K562 (cell line): ENCODE data around the gene ASXL2. TPM values are rescaled to one million over a fixed set of nuclear protein-coding genes. Genes with fewer than 3 reads are reported as not detected.

Source experiments
- ATAC-seq: fragments of 200-7000 bp; cut with Tn5 transposase; 3 replicates; pipeline ENCODE4 v1.9.1; 2020; ENCODE audit warnings: moderate library complexity
- BruUV-seq: library from RNA; stranded (reverse); fragments of 400-500 nt; replicated peaks from 2 replicates; lab custom pipeline; 2021; lab: Mats Ljungman, UMichigan
- CTCF ChIA-PET: fragments of 300-600 bp; formaldehyde crosslinking; extraction: SDS; loops from one replicate; lab custom pipeline; 2021; ENCODE audit warnings: low intra/inter-chr PET ratio; lab: Yijun Ruan, JAX
- POLR2A ChIA-PET: fragments of 300-600, 350-650 bp; sonication (Branson Sonifier 250); formaldehyde crosslinking; extraction: SDS; loops from one replicate; lab custom pipeline; 2021; ENCODE audit warnings: antibody characterized with exemption, inconsistent platforms; lab: Yijun Ruan, JAX
- DNase-seq, 4 experiments: peaks; one replicate each; pipeline versions ENCODE4 v3.0.0 to v3.0.0-alpha.2; 2011 to 2018; ENCODE audit warnings: low spot score in 3 of 4, mixed read lengths in 3 of 4; ENCODE audit errors: extremely low read depth in 1 of 4
- FAIRE-seq: peaks from 2 replicates; lab custom pipeline; 2011; peaks lifted over from hg19 to GRCh38; lab: Jason Lieb, UNC
- H2AFZ ChIP-seq: 2 replicates; pipeline ENCODE4 v1.6.0; 2011; ENCODE audit warnings: low read depth, low read length, control low read depth, inconsistent platforms
- H3K27ac ChIP-seq: fragments of 200-600 bp; 3 replicates; pipeline ENCODE4 v1.8.0; 2011; ENCODE audit warnings: low read depth, mild to moderate bottlenecking, control low read depth, inconsistent platforms, low read length, moderate library complexity, mixed read lengths; ENCODE audit errors: extremely low read depth
- H3K27me3 ChIP-seq, 2 experiments: fragments of 300-600 bp in 1 of 2; 2 replicates in 1 of 2; 3 replicates in 1 of 2; pipeline versions ENCODE4 v1.6.0 to v1.8.0; 2011; ENCODE audit warnings: inconsistent platforms in 2 of 2, low read length in 2 of 2, mild to moderate bottlenecking in 1 of 2, mixed read lengths in 1 of 2, moderate library complexity in 1 of 2; ENCODE audit not compliant: control insufficient read depth in 2 of 2, insufficient read depth in 2 of 2
- H3K36me3 ChIP-seq: fragments of 300-600 bp; 3 replicates; pipeline ENCODE4 v1.8.0; 2011; ENCODE audit warnings: mild to moderate bottlenecking, low read length, inconsistent platforms; ENCODE audit not compliant: control insufficient read depth, insufficient read depth
- H3K4me1 ChIP-seq, 2 experiments: fragments of 200-600 bp in 1 of 2; replicated peaks in 1 of 2; 2 replicates in 1 of 2; 3 replicates in 1 of 2; pipeline versions ENCODE4 v1.5.1 to v1.8.0; 2011; ENCODE audit warnings: inconsistent platforms in 2 of 2, low read length in 2 of 2, mild to moderate bottlenecking in 1 of 2, mixed read lengths in 1 of 2, moderate library complexity in 1 of 2; ENCODE audit not compliant: control insufficient read depth in 2 of 2, insufficient read depth in 2 of 2
- H3K4me2 ChIP-seq: 2 replicates; pipeline ENCODE4 v1.6.1; 2011; ENCODE audit warnings: low read length, control low read depth, inconsistent platforms, mixed read lengths; ENCODE audit not compliant: insufficient read depth
- H3K4me3 ChIP-seq: fragments of 200-600 bp; sonication (generic), shearing (Covaris generic); 2 replicates; pipeline ENCODE4 v1.5.1; 2016; ENCODE audit warnings: control low read depth, inconsistent platforms
- H3K79me2 ChIP-seq: fragments of 200-600 bp; 3 replicates; pipeline ENCODE4 v1.8.0; 2011; ENCODE audit warnings: low read length, inconsistent platforms; ENCODE audit not compliant: control insufficient read depth, insufficient read depth
- H3K9ac ChIP-seq, 2 experiments: 2 replicates each; pipeline versions ENCODE4 v1.6.0 to v1.6.1; 2011; ENCODE audit warnings: low read depth in 2 of 2, low read length in 2 of 2, control low read depth in 1 of 2, inconsistent platforms in 1 of 2, mild to moderate bottlenecking in 1 of 2, mixed read lengths in 1 of 2; ENCODE audit not compliant: insufficient read depth in 1 of 2
- H3K9me1 ChIP-seq: one replicate; pipeline ENCODE4 v1.6.0; 2011; ENCODE audit warnings: inconsistent platforms, mild to moderate bottlenecking, low read length, moderate library complexity; ENCODE audit not compliant: control insufficient read depth, insufficient read depth
- H3K9me3 ChIP-seq: replicated peaks from 2 replicates; pipeline ENCODE4 v1.5.1; 2011; ENCODE audit warnings: low read depth, low read length, inconsistent platforms; ENCODE audit not compliant: control insufficient read depth, insufficient read depth
- H4K20me1 ChIP-seq: replicated peaks from 2 replicates; pipeline ENCODE4 v1.6.1; 2011; ENCODE audit warnings: low read length, inconsistent platforms, mixed read lengths; ENCODE audit not compliant: control insufficient read depth, insufficient read depth
- ATF7 ChIP-seq: fragments of 450-650 bp; IDR thresholded peaks from 2 replicates; pipeline ENCODE4 v1.7.1; 2014; ENCODE audit warnings: mild to moderate bottlenecking, moderate library complexity
- BRD4 ChIP-seq: fragments of 200-600 bp; sonication (generic); IDR thresholded peaks from 2 replicates; pipeline ENCODE4 v1.6.1; 2017; ENCODE audit warnings: inconsistent platforms
- RBM22 ChIP-seq: fragments of 200-400 bp; formaldehyde crosslinking; IDR thresholded peaks from 2 replicates; pipeline ENCODE4 v1.6.1; 2018; ENCODE audit warnings: low read length, low read depth; ENCODE audit not compliant: poor library complexity, severe bottlenecking
- SETDB1 ChIP-seq: IDR thresholded peaks from one replicate; pipeline ENCODE4 v1.6.1; 2012; ENCODE audit warnings: low read length, control low read depth, inconsistent platforms
- ZNF41 ChIP-seq: fragments of 250-450 bp; sonication (Bioruptor Pico); conservative IDR thresholded peaks from 2 replicates; pipeline ENCODE4 v1.4.0; 2020; ENCODE audit warnings: mild to moderate bottlenecking
- WGBS: fragments of 100-300 bp; shearing (Covaris generic); methylation state at CpG from one replicate; pipeline ENCODE4 v1.1.6; 2016; ENCODE audit warnings: low coverage, mixed read lengths; ENCODE audit not compliant: insufficient coverage; ENCODE audit errors: missing lambda C conversion rate; 5-methylcytosine and 5-hydroxymethylcytosine counted together
- in situ Hi-C: fragments of 300-500 bp; cut with MboI; formaldehyde crosslinking; loops from 4 replicates; pipeline ENCODE4 v1.15.0; 2018; ENCODE audit warnings: inconsistent platforms, mixed read lengths
- intact Hi-C: fragments of 100-400 bp; cut with micrococcal nuclease; formaldehyde crosslinking; loops from 2 replicates; pipeline ENCODE4 v1.14.2; 2022
- polyA plus RNA-seq, 8 experiments: library from polyadenylated mRNA; depleted of rRNA in 4 of 8; stranded (reverse) in 5 of 8; unstranded in 3 of 8; fragments of >200 nt; fragmentation: Nextera tagmentation in 2 of 8; fragmentation: Illumina TruSeq in 1 of 8; extraction: Ambion mirVana in 2 of 8; extraction: Trizol in 1 of 8; gene quantifications; 2 replicates each; pipeline versions ENCODE4 v1.2.1 to v1.2.3, GENCODE V29; 2011 to 2014; ENCODE audit warnings: inconsistent platforms in 1 of 8, missing spikeins in 1 of 8
- total RNA-seq, 7 experiments: library from RNA; depleted of rRNA in 6 of 7; stranded (reverse); fragments of >200 nt in 6 of 7; fragmentation: Illumina TruSeq in 2 of 7; extraction: Trizol in 2 of 7; gene quantifications; 2 replicates each; pipeline versions ENCODE4 v1.2.1 to v1.2.3, GENCODE V29; 2011 to 2021; ENCODE audit warnings: low replicate concordance in 1 of 7
- TF ChIP-seq, protein P1 (sequence below): sonication (generic); IDR thresholded peaks from 2 replicates; pipeline ENCODE4 v1.6.1; 2016
- TF ChIP-seq, protein P2 (sequence below), 2 experiments: fragments of 450-650 bp in 1 of 2; sonication (generic) in 1 of 2; formaldehyde crosslinking in 1 of 2; IDR thresholded peaks in 1 of 2; conservative IDR thresholded peaks in 1 of 2; 2 replicates each; pipeline versions ENCODE4 v1.6.1 to v1.8.1; 2016 to 2023; ENCODE audit warnings: mild to moderate bottlenecking in 2 of 2, moderate library complexity in 2 of 2, inconsistent platforms in 1 of 2, missing genetic modification reagents in 1 of 2
- TF ChIP-seq, protein P3 (sequence below): fragments of 250-450 bp; sonication (Bioruptor Pico); IDR thresholded peaks from 2 replicates; pipeline ENCODE4 v1.8.0; 2022; ENCODE audit warnings: moderate library complexity, mild to moderate bottlenecking, inconsistent platforms

Gene ASXL2
- total and polyA plus RNA-seq, 9 of the 15 experiments (the other 6 are each of a cell fraction or from before 2014, with no cell fraction given) = 2.2 to 25.9 (median 9.0) TPM

DNA sequence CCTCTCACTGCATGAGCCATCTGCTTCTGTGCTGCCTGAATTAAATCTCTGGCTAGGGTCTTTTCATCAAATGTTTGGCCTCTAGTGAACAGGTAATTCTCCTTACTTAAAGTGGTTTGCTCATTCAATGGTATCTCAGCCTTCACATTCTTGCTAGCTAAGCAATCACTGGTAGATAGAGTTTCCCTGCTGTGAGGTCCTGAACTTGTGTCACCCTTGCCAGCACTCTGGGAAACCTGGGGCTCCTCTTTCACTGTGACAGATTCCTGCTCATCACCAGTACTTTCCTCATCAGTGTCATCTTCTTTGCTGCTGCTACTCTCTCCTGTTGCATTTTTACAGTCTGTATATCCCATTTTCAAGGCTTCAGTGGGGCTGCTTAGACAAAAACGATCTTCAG is 135.8 kb downstream of the ASXL2 start:
- H3K36me3 ChIP-seq = peaks cover 42% of the 10 kb centered on the region
- H3K9me3 ChIP-seq = no peaks in the 10 kb centered on the region
- ATAC-seq = no peak
- H2AFZ ChIP-seq = no peak overlapping the region
- H3K4me3 ChIP-seq = no peak overlapping the region
- ChIA-PET CTCF (no interaction called here), POLR2A (no interaction called here)
- no peaks in the 10 kb centered on the region for H3K79me2 ChIP-seq
- no peak for FAIRE-seq
- H3K4me1 ChIP-seq = no peaks in the 10 kb centered on the region
- no peak overlapping the region for H3K4me2 ChIP-seq
- no peaks in the 10 kb centered on the region for H3K9me1 ChIP-seq
- H3K27ac ChIP-seq = no peak overlapping the region
- 27% methylated on average over 1 of the region's 1 CpG for WGBS
- intact Hi-C loops = no loop called here
- no TSS peak for BruUV-seq
- no peak overlapping the region for H3K9ac ChIP-seq
- in situ Hi-C loops = no loop called here
- DNase-seq = no peak
- no peaks in the 10 kb centered on the region for H3K27me3 ChIP-seq
- H4K20me1 ChIP-seq = peaks cover 2% of the 10 kb centered on the region; the same call in 1 of the 2 replicates
- TF ChIP-seq BRD4 (no peak), ZNF41 (CRISPR knock-in tag) (no peak)
- TF ChIP-seq, all 486 proteins: peak for 0

DNA sequence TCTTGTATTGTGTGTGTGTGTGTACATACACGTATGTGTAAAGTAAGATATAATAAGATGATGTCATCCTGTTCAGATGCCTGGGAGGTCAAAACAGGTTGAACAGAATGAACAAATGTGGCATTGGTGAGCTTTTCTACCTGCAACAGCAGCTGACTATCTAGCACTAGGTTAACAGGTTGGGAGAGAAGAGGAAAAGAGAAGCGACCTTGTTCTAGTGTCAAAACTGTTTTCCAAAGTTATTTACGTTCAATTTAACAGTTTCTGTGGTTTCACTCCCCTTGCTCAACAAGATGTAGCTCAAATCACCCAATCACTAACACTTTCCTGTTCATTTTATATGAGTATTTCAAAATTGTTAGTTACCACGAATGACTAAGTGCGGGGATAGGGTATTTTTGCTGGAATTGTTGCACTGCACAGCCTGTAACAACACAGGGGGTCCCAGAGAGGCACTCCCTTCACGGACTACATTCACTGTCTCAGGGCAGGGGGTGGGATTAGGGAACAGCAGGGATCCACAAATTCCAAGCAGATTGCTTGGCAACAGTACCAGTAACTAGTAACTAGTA is 137.4 kb downstream of the ASXL2 start:
- Histone ChIP-seq H3K9ac (no peak overlapping the region), H2AFZ (no peak overlapping the region), H3K79me2 (no peaks in the 10 kb centered on the region), H3K4me1 (no peaks in the 10 kb centered on the region), H3K9me1 (no peaks in the 10 kb centered on the region), H3K36me3 (peaks cover 36% of the 10 kb centered on the region), H3K4me3 (no peak overlapping the region), H3K9me3 (no peaks in the 10 kb centered on the region), H3K27me3 (no peaks in the 10 kb centered on the region), H4K20me1 (peaks cover 2% of the 10 kb centered on the region; the same call in 1 of the 2 replicates), H3K27ac (no peak overlapping the region), H3K4me2 (no peak overlapping the region)
- BruUV-seq = no TSS peak
- in situ Hi-C loops (no loop called here), intact Hi-C loops (no loop called here)
- DNase-seq (no peak), FAIRE-seq (no peak), ATAC-seq (no peak)
- WGBS = 69% methylated on average over 6 of the region's 6 CpGs
- ChIA-PET POLR2A (interaction anchor here (0.8 kb wide), 1 partner anchor 11 kb away, joined by 3 read pairs; no protein-coding TSS in a partner anchor), CTCF (no interaction called here)
- TF ChIP-seq ATF7 (peak; percentile 43; the same call in 1 of the 2 replicates), SETDB1 (no peak), RBM22 (peak; percentile 44)
- TF ChIP-seq, protein P1, sequence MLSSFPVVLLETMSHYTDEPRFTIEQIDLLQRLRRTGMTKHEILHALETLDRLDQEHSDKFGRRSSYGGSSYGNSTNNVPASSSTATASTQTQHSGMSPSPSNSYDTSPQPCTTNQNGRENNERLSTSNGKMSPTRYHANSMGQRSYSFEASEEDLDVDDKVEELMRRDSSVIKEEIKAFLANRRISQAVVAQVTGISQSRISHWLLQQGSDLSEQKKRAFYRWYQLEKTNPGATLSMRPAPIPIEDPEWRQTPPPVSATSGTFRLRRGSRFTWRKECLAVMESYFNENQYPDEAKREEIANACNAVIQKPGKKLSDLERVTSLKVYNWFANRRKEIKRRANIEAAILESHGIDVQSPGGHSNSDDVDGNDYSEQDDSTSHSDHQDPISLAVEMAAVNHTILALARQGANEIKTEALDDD = peak; percentile 68
- TF ChIP-seq, protein P2, sequence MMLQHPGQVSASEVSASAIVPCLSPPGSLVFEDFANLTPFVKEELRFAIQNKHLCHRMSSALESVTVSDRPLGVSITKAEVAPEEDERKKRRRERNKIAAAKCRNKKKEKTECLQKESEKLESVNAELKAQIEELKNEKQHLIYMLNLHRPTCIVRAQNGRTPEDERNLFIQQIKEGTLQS (IDR thresholded peaks at IDR 0.05) = peak; percentile 71
- TF ChIP-seq, protein P2 (CRISPR knock-in tag; conservative IDR thresholded peaks at IDR 0.05) = no peak
- TF ChIP-seq, protein P3, sequence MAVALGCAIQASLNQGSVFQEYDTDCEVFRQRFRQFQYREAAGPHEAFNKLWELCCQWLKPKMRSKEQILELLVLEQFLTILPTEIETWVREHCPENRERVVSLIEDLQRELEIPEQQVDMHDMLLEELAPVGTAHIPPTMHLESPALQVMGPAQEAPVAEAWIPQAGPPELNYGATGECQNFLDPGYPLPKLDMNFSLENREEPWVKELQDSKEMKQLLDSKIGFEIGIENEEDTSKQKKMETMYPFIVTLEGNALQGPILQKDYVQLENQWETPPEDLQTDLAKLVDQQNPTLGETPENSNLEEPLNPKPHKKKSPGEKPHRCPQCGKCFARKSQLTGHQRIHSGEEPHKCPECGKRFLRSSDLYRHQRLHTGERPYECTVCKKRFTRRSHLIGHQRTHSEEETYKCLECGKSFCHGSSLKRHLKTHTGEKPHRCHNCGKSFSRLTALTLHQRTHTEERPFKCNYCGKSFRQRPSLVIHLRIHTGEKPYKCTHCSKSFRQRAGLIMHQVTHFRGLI (CRISPR knock-in tag) = no peak
